Upper lobe of left lung (tissue), 4 donors: ENCODE results near the gene C22orf23.

Experiments used
- POLR2A ChIP-seq, 4 donors: fragments of 450-650 bp; IDR thresholded peaks; one replicate each; pipeline ENCODE4 v1.5.1; 2016 to 2017; ENCODE audit warnings: antibody characterized with exemption in 4 of 4, mild to moderate bottlenecking in 2 of 4
- POLR2AphosphoS5 ChIP-seq, 2 donors: sonication (generic); formaldehyde crosslinking; IDR thresholded peaks; one replicate each; pipeline ENCODE4 v1.5.1; 2017; ENCODE audit warnings: antibody characterized with exemption in 2 of 2
- TF ChIP-seq, protein P1 (sequence below), 6 experiments: fragments of 450-650 bp in 4 of 6; fragments of 200-600 bp in 2 of 6; sonication (generic) in 2 of 6; IDR thresholded peaks; one replicate each; pipeline ENCODE4 v1.5.1; 2016 to 2019; ENCODE audit warnings: antibody characterized with exemption in 6 of 6

GRCh38 chr22:37967637-37968451, 14.4 kb upstream of the C22orf23 start:
- TF ChIP-seq, protein P1, sequence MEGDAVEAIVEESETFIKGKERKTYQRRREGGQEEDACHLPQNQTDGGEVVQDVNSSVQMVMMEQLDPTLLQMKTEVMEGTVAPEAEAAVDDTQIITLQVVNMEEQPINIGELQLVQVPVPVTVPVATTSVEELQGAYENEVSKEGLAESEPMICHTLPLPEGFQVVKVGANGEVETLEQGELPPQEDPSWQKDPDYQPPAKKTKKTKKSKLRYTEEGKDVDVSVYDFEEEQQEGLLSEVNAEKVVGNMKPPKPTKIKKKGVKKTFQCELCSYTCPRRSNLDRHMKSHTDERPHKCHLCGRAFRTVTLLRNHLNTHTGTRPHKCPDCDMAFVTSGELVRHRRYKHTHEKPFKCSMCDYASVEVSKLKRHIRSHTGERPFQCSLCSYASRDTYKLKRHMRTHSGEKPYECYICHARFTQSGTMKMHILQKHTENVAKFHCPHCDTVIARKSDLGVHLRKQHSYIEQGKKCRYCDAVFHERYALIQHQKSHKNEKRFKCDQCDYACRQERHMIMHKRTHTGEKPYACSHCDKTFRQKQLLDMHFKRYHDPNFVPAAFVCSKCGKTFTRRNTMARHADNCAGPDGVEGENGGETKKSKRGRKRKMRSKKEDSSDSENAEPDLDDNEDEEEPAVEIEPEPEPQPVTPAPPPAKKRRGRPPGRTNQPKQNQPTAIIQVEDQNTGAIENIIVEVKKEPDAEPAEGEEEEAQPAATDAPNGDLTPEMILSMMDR (IDR thresholded peaks at IDR 0.05) = no peak
- TF ChIP-seq POLR2A (IDR thresholded peaks at IDR 0.05) = no peak
- TF ChIP-seq POLR2AphosphoS5 (IDR thresholded peaks at IDR 0.05) = no peak
